Stimulated activated naive B cell treated with anti-CD40 and anti-IgM and Interleukin-4, amounts not matched to agents 10 μg/mL and 1 μg/mL and 100 μg/mL, for 72 hours (primary cell): ENCODE measurements around the gene UBTD2.
A peak's percentile ranks its signal among the peaks of the same experiment; 100 is the strongest.

Source experiments
- ATAC-seq, 2 donors: fragments of 150-1000 bp; cut with Tn5 transposase; replicated peaks; 2 replicates each; pipeline ENCODE4 v1.10.0; 2021; ENCODE audit warnings: moderate library complexity in 1 of 2
- DNase-seq: peaks from one replicate; pipeline ENCODE4 v3.0.0; 2021
- H3K27ac Mint-ChIP-seq: one replicate; pipeline ENCODE4 v1.8.0; 2022; ENCODE audit warnings: mild to moderate bottlenecking, mixed read lengths
- H3K27me3 Mint-ChIP-seq, 2 donors: one replicate each; pipeline ENCODE4 v1.8.0; 2022; ENCODE audit warnings: mixed read lengths in 2 of 2
- H3K36me3 Mint-ChIP-seq, 2 donors: one replicate each; pipeline ENCODE4 v1.8.0; 2022; ENCODE audit warnings: mixed read lengths in 2 of 2, mild to moderate bottlenecking in 1 of 2
- H3K4me1 Mint-ChIP-seq, 2 donors: one replicate each; pipeline ENCODE4 v1.8.0; 2022; ENCODE audit warnings: mixed read lengths in 2 of 2, mild to moderate bottlenecking in 1 of 2
- H3K4me3 Mint-ChIP-seq, 2 donors: one replicate each; pipeline ENCODE4 v1.8.0; 2022; ENCODE audit warnings: mild to moderate bottlenecking in 2 of 2, mixed read lengths in 2 of 2, moderate library complexity in 1 of 2
- H3K9me3 Mint-ChIP-seq, 2 donors: one replicate each; pipeline ENCODE4 v1.8.0; 2022; ENCODE audit warnings: mixed read lengths in 2 of 2, mild to moderate bottlenecking in 1 of 2

UBTD2 gene

GRCh38 chr5:172187118-172188032, 96.2 kb downstream of the UBTD2 start:
- Mint-ChIP-seq H3K36me3 (peaks cover 32 to 44% of the 10 kb centered on the region in 2 donors), H3K27me3 (no peaks in the 10 kb centered on the region), H3K4me1 (peaks cover 28 to 44% of the 10 kb centered on the region in 2 donors), H3K9me3 (no peaks in the 10 kb centered on the region), H3K27ac (peak overlapping the region; percentile 98), H3K4me3 (peak overlapping the region; percentile 94 to 98)
- ATAC-seq, result peak; percentile 51 to 52
- peak; percentile 68 for DNase-seq

- H3K4me3 Mint-ChIP-seq, result peak overlapping the region; percentile 94 to 98
Measured at GRCh38 chr5:172186114-172186695, 97.4 kb downstream of the UBTD2 start.

GRCh38 chr5:172185096-172185461, 98.5 kb downstream of the UBTD2 start:
- no peaks in the 10 kb centered on the region for H3K27me3 Mint-ChIP-seq
- peak overlapping the region; percentile 94 to 98 for H3K4me3 Mint-ChIP-seq
- H3K9me3 Mint-ChIP-seq, result no peaks in the 10 kb centered on the region
- H3K4me1 Mint-ChIP-seq, result peaks cover 33 to 57% of the 10 kb centered on the region in 2 donors
- H3K36me3 Mint-ChIP-seq, result peaks cover 38 to 51% of the 10 kb centered on the region in 2 donors
- ATAC-seq, result peak; percentile 4 to 14
- peak overlapping the region; percentile 98 for H3K27ac Mint-ChIP-seq
- DNase-seq, result peak; percentile 29

More at GRCh38 chr5:172186114-172186695, 97.4 kb downstream of the UBTD2 start:
- Mint-ChIP-seq H3K9me3 (no peaks in the 10 kb centered on the region), H3K4me1 (peaks cover 28 to 46% of the 10 kb centered on the region in 2 donors), H3K27ac (peak overlapping the region; percentile 98), H3K27me3 (no peaks in the 10 kb centered on the region), H3K36me3 (peaks cover 33 to 45% of the 10 kb centered on the region in 2 donors)
- ATAC-seq (no peak), DNase-seq (no peak)

- peaks cover 38 to 59% of the 10 kb centered on the region in 2 donors for H3K36me3 Mint-ChIP-seq
- H3K9me3 Mint-ChIP-seq, result no peaks in the 10 kb centered on the region
- H3K27me3 Mint-ChIP-seq, result no peaks in the 10 kb centered on the region
- peak overlapping the region; percentile 98 for H3K27ac Mint-ChIP-seq
- H3K4me3 Mint-ChIP-seq, result peak overlapping the region; percentile 59 to 94
- peaks cover 40 to 62% of the 10 kb centered on the region in 2 donors for H3K4me1 Mint-ChIP-seq
- DNase-seq, result no peak
- no peak for ATAC-seq
Measured at GRCh38 chr5:172183881-172184280, 99.7 kb downstream of the UBTD2 start.

GRCh38 chr5:172182291-172182690, 101.3 kb downstream of the UBTD2 start:
- H3K4me3 Mint-ChIP-seq, result no peak overlapping the region
- no peak for ATAC-seq

GRCh38 chr5:172180936-172181335, 102.6 kb downstream of the UBTD2 start:
- H3K4me1 Mint-ChIP-seq, result peaks cover 57 to 86% of the 10 kb centered on the region in 2 donors
- no peak for ATAC-seq

More at GRCh38 chr5:172182291-172182690, 101.3 kb downstream of the UBTD2 start:
- peaks cover 43 to 70% of the 10 kb centered on the region in 2 donors for H3K36me3 Mint-ChIP-seq
- no peaks in the 10 kb centered on the region for H3K27me3 Mint-ChIP-seq
- H3K9me3 Mint-ChIP-seq, result peaks cover 0 to 2% of the 10 kb centered on the region in 2 donors
- H3K27ac Mint-ChIP-seq, result peak overlapping the region; percentile 25
- H3K4me1 Mint-ChIP-seq, result peaks cover 49 to 78% of the 10 kb centered on the region in 2 donors
- DNase-seq, result no peak

GRCh38 chr5:172178991-172179989, 104.3 kb downstream of the UBTD2 start:
- peak overlapping the region; percentile 90 for H3K27ac Mint-ChIP-seq
- ATAC-seq (peak; percentile 23 to 30), DNase-seq (peak; percentile 59)
- peak overlapping the region; percentile 76 to 82 for H3K4me3 Mint-ChIP-seq
- peaks cover 59 to 86% of the 10 kb centered on the region in 2 donors for H3K4me1 Mint-ChIP-seq
- H3K36me3 Mint-ChIP-seq, result peaks cover 36 to 53% of the 10 kb centered on the region in 2 donors
- peaks cover 0 to 2% of the 10 kb centered on the region in 2 donors for H3K9me3 Mint-ChIP-seq
- no peaks in the 10 kb centered on the region for H3K27me3 Mint-ChIP-seq

More at GRCh38 chr5:172180936-172181335, 102.6 kb downstream of the UBTD2 start:
- H3K36me3 Mint-ChIP-seq, result peaks cover 43 to 65% of the 10 kb centered on the region in 2 donors
- no peak for DNase-seq
- H3K27ac Mint-ChIP-seq, result peak overlapping the region; percentile 90
- peaks cover 0 to 2% of the 10 kb centered on the region in 2 donors for H3K9me3 Mint-ChIP-seq
- peak overlapping the region; percentile 16 to 29 for H3K4me3 Mint-ChIP-seq
- H3K27me3 Mint-ChIP-seq, result no peaks in the 10 kb centered on the region

GRCh38 chr5:172178301-172178987, 105.1 kb downstream of the UBTD2 start:
- Mint-ChIP-seq H3K4me3 (peak overlapping the region; percentile 76 to 82), H3K36me3 (peaks cover 39 to 57% of the 10 kb centered on the region in 2 donors), H3K27ac (peak overlapping the region; percentile 90), H3K9me3 (peaks cover 0 to 2% of the 10 kb centered on the region in 2 donors), H3K4me1 (peaks cover 63 to 90% of the 10 kb centered on the region in 2 donors), H3K27me3 (no peaks in the 10 kb centered on the region)
- no peak for ATAC-seq
- DNase-seq, result no peak

- peaks cover 65 to 91% of the 10 kb centered on the region in 2 donors for H3K4me1 Mint-ChIP-seq
- ATAC-seq (no peak), DNase-seq (no peak)
- H3K27ac Mint-ChIP-seq, result peak overlapping the region; percentile 20
- H3K4me3 Mint-ChIP-seq, result no peak overlapping the region
- no peaks in the 10 kb centered on the region for H3K27me3 Mint-ChIP-seq
- peaks cover 34 to 56% of the 10 kb centered on the region in 2 donors for H3K36me3 Mint-ChIP-seq
- H3K9me3 Mint-ChIP-seq, result peaks cover 0 to 2% of the 10 kb centered on the region in 2 donors
Measured at GRCh38 chr5:172177176-172177575, 106.4 kb downstream of the UBTD2 start.

GRCh38 chr5:172175263-172175719, 108.3 kb downstream of the UBTD2 start:
- H3K4me3 Mint-ChIP-seq, result peak overlapping the region; percentile 83 to 85
- ATAC-seq (peak; percentile 84 to 87), DNase-seq (peak; percentile 76)
- H3K27ac Mint-ChIP-seq, result peak overlapping the region; percentile 88
- H3K4me1 Mint-ChIP-seq, result peaks cover 71 to 99% of the 10 kb centered on the region in 2 donors
- no peaks in the 10 kb centered on the region for H3K27me3 Mint-ChIP-seq
- peaks cover 36 to 61% of the 10 kb centered on the region in 2 donors for H3K36me3 Mint-ChIP-seq
- H3K9me3 Mint-ChIP-seq, result peaks cover 0 to 2% of the 10 kb centered on the region in 2 donors

GRCh38 chr5:172173564-172174153, 109.9 kb downstream of the UBTD2 start:
- DNase-seq, result no peak
- peaks cover 44 to 64% of the 10 kb centered on the region in 2 donors for H3K36me3 Mint-ChIP-seq
- H3K4me1 Mint-ChIP-seq, result peaks cover 69 to 99% of the 10 kb centered on the region in 2 donors
- H3K27ac Mint-ChIP-seq, result peak overlapping the region; percentile 88
- H3K4me3 Mint-ChIP-seq, result peak overlapping the region; percentile 83 to 85
- peaks cover 0 to 2% of the 10 kb centered on the region in 2 donors for H3K9me3 Mint-ChIP-seq
- H3K27me3 Mint-ChIP-seq, result no peaks in the 10 kb centered on the region
- ATAC-seq, result no peak

- DNase-seq, result no peak
- Mint-ChIP-seq H3K27ac (peak overlapping the region; percentile 88), H3K36me3 (peaks cover 42 to 58% of the 10 kb centered on the region in 2 donors), H3K4me3 (peak overlapping the region; percentile 83 to 85), H3K4me1 (peaks cover 65 to 99% of the 10 kb centered on the region in 2 donors), H3K9me3 (no peaks in the 10 kb centered on the region), H3K27me3 (no peaks in the 10 kb centered on the region)
- no peak for ATAC-seq
Measured at GRCh38 chr5:172172912-172173563, 110.5 kb downstream of the UBTD2 start.
